Liver (tissue), 9 donors: ENCODE data around the gene TOX2. TPM values are rescaled to one million over a fixed set of nuclear protein-coding genes. Genes with fewer than 3 reads are reported as not detected.

Experiments
- DNase-seq: peaks from one replicate; pipeline ENCODE4 v3.0.0-alpha.2; 2017; ENCODE audit warnings: low spot score
- H3K27ac ChIP-seq, 2 donors: one replicate each; pipeline ENCODE4 v1.7.0; 2013; ENCODE audit warnings: inconsistent platforms in 2 of 2, low read length in 2 of 2, control low read depth in 1 of 2, low read depth in 1 of 2, mild to moderate bottlenecking in 1 of 2
- H3K27me3 ChIP-seq, 4 donors: one replicate each; pipeline versions ENCODE4 v1.6.1 to v1.7.0; 2013; ENCODE audit warnings: low read length in 3 of 4, inconsistent platforms in 1 of 4, mild to moderate bottlenecking in 1 of 4, moderate library complexity in 1 of 4; ENCODE audit not compliant: control insufficient read depth in 4 of 4, insufficient read depth in 4 of 4
- H3K36me3 ChIP-seq, 4 donors: one replicate each; pipeline versions ENCODE4 v1.6.1 to v1.7.0; 2013; ENCODE audit warnings: low read length in 3 of 4, mild to moderate bottlenecking in 3 of 4, low read depth in 1 of 4, moderate library complexity in 1 of 4; ENCODE audit not compliant: control insufficient read depth in 4 of 4, insufficient read depth in 3 of 4
- H3K4me1 ChIP-seq, 4 donors: one replicate each; pipeline versions ENCODE4 v1.6.1 to v1.7.0; 2013; ENCODE audit warnings: low read length in 3 of 4, mild to moderate bottlenecking in 3 of 4, moderate library complexity in 1 of 4; ENCODE audit not compliant: control insufficient read depth in 4 of 4, insufficient read depth in 4 of 4
- H3K4me3 ChIP-seq, 3 donors: one replicate each; pipeline versions ENCODE4 v1.6.1 to v1.7.0; 2013; ENCODE audit warnings: low read length in 3 of 3, control low read depth in 1 of 3, low read depth in 1 of 3, mild to moderate bottlenecking in 1 of 3
- H3K9ac ChIP-seq, 2 donors: one replicate each; pipeline ENCODE4 v1.7.0; 2013; ENCODE audit warnings: low read length in 2 of 2, mild to moderate bottlenecking in 2 of 2, moderate library complexity in 2 of 2, control low read depth in 1 of 2, low read depth in 1 of 2
- H3K9me3 ChIP-seq, 4 donors: one replicate each; pipeline versions ENCODE4 v1.6.1 to v1.7.0; 2013; ENCODE audit warnings: low read length in 3 of 4; ENCODE audit not compliant: control insufficient read depth in 4 of 4
- EGR1 ChIP-seq, 2 donors: IDR thresholded peaks; 2 replicates each; pipeline ENCODE4 v1.6.1; 2016 to 2018; ENCODE audit warnings: antibody characterized with exemption in 2 of 2, low read depth in 2 of 2
- FOXA1 ChIP-seq: IDR thresholded peaks from 2 replicates; pipeline ENCODE4 v1.6.1; 2016; ENCODE audit warnings: antibody characterized with exemption
- FOXA2 ChIP-seq: IDR thresholded peaks from 2 replicates; pipeline ENCODE4 v1.6.1; 2016; ENCODE audit warnings: antibody characterized with exemption
- GABPA ChIP-seq, 2 donors: IDR thresholded peaks in 1 of 2; conservative IDR thresholded peaks in 1 of 2; 2 replicates each; pipeline ENCODE4 v1.6.1; 2016; ENCODE audit warnings: antibody characterized with exemption in 2 of 2, mild to moderate bottlenecking in 1 of 2, moderate library complexity in 1 of 2
- HNF4A ChIP-seq, 2 donors: conservative IDR thresholded peaks; 2 replicates each; pipeline ENCODE4 v1.6.1; 2016; ENCODE audit warnings: antibody characterized with exemption in 2 of 2, mild to moderate bottlenecking in 2 of 2
- HNF4G ChIP-seq: IDR thresholded peaks from 2 replicates; pipeline ENCODE4 v1.6.1; 2016; ENCODE audit warnings: antibody characterized with exemption
- JUND ChIP-seq, 2 donors: IDR thresholded peaks; 2 replicates each; pipeline ENCODE4 v1.6.1; 2016; ENCODE audit warnings: antibody characterized with exemption in 2 of 2
- NR2F2 ChIP-seq: IDR thresholded peaks from 2 replicates; pipeline ENCODE4 v1.6.1; 2016; ENCODE audit warnings: antibody characterized with exemption
- RAD21 ChIP-seq, 2 donors: IDR thresholded peaks; 2 replicates each; pipeline ENCODE4 v1.6.1; 2016; ENCODE audit warnings: antibody characterized with exemption in 2 of 2, mild to moderate bottlenecking in 2 of 2
- RXRA ChIP-seq, 2 donors: IDR thresholded peaks; 2 replicates each; pipeline ENCODE4 v1.6.1; 2017 to 2018; ENCODE audit warnings: antibody characterized with exemption in 2 of 2, mild to moderate bottlenecking in 1 of 2
- TAF1 ChIP-seq: conservative IDR thresholded peaks from 2 replicates; pipeline ENCODE4 v1.6.1; 2016; ENCODE audit warnings: antibody characterized with exemption, mild to moderate bottlenecking
- YY1 ChIP-seq: IDR thresholded peaks from 2 replicates; pipeline ENCODE4 v1.6.1; 2016; ENCODE audit warnings: antibody characterized with exemption, mild to moderate bottlenecking
- WGBS: extraction: QIAGEN DNeasy Blood & Tissue Kit; methylation state at CpG from one replicate; pipeline ENCODE4 v1.1.7; 2013; 5-methylcytosine and 5-hydroxymethylcytosine counted together
- polyA plus RNA-seq, 2 donors: library from polyadenylated mRNA; stranded (reverse) in 1 of 2; unstranded in 1 of 2; fragments of 200-250 nt in 1 of 2; fragments of >200 nt in 1 of 2; fragmentation: Nextera tagmentation in 1 of 2; extraction: Ambion mirVana in 1 of 2; gene quantifications; one replicate each; pipeline versions ENCODE4 v1.2.1 to v1.2.3, GENCODE V29; 2013 to 2015
- total RNA-seq, 2 donors: library from RNA; depleted of rRNA; stranded (reverse); fragments of >200 nt; gene quantifications; one replicate each; pipeline ENCODE4 v1.2.3, GENCODE V29; 2014
- TF ChIP-seq, protein P1 (sequence below): IDR thresholded peaks from 2 replicates; pipeline ENCODE4 v1.6.1; 2016; ENCODE audit warnings: antibody characterized with exemption, mild to moderate bottlenecking
- TF ChIP-seq, protein P2 (sequence below): IDR thresholded peaks from 2 replicates; pipeline ENCODE4 v1.6.1; 2016; ENCODE audit warnings: antibody characterized with exemption
- TF ChIP-seq, protein P3 (sequence below): IDR thresholded peaks from 2 replicates; pipeline ENCODE4 v1.6.1; 2016; ENCODE audit warnings: antibody characterized with exemption
- TF ChIP-seq, protein P4 (sequence below): IDR thresholded peaks from 2 replicates; pipeline ENCODE4 v1.6.1; 2016; ENCODE audit warnings: antibody characterized with exemption
- TF ChIP-seq, protein P5 (sequence below): fragments of 150-350 bp; IDR thresholded peaks from 2 replicates; pipeline ENCODE4 v1.5.1; 2017; ENCODE audit warnings: improper control_type of control experiment, low read depth, low read length; ENCODE audit not compliant: missing input control
- donor health status: healthy.
- donor health status: healthy.
- donor health status: healthy.
- donor health status: healthy.
- donor health status: healthy.

TOX2 gene
- total and polyA plus RNA-seq, 4 donors: 0.33 to 2.7 (median 1.4) TPM

DNA sequence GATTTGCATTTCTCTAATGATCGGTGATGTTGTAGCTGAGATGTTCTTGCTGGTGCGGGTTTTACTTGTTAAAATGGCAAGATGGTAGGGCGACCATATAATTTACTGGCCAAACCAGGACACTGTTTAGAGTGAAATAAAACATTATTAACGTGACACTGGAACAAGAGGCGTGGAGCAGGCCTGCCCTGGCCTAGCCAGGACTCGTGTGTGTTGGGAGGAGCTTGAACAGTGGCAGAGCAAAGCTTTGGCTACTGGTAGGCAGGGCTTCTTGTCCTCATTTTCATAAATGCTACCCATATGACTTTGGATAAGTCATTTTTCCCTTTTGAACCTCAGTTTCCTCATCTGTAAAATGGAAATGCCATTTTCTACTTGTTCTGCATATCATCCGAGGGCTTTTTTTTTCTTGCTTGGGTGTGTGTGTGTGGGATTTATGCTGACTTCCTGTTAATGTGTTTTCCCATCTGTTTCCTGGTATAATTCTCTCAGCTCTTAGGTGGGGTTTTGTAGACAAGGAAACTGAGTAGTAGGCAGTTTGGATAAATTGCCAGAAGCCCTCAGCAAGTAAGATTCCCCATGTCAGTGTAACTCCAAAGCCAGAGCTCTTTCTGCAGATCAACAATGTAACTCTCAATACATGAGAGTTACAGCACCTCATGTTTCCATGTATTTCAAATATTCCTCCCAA lies 81.7 kb downstream of the TOX2 start:
- WGBS: 83% methylated on average over 7 of the region's 7 CpGs
- no peak overlapping the region for H3K4me3 ChIP-seq
- no peak for DNase-seq
- TF ChIP-seq, protein P1, sequence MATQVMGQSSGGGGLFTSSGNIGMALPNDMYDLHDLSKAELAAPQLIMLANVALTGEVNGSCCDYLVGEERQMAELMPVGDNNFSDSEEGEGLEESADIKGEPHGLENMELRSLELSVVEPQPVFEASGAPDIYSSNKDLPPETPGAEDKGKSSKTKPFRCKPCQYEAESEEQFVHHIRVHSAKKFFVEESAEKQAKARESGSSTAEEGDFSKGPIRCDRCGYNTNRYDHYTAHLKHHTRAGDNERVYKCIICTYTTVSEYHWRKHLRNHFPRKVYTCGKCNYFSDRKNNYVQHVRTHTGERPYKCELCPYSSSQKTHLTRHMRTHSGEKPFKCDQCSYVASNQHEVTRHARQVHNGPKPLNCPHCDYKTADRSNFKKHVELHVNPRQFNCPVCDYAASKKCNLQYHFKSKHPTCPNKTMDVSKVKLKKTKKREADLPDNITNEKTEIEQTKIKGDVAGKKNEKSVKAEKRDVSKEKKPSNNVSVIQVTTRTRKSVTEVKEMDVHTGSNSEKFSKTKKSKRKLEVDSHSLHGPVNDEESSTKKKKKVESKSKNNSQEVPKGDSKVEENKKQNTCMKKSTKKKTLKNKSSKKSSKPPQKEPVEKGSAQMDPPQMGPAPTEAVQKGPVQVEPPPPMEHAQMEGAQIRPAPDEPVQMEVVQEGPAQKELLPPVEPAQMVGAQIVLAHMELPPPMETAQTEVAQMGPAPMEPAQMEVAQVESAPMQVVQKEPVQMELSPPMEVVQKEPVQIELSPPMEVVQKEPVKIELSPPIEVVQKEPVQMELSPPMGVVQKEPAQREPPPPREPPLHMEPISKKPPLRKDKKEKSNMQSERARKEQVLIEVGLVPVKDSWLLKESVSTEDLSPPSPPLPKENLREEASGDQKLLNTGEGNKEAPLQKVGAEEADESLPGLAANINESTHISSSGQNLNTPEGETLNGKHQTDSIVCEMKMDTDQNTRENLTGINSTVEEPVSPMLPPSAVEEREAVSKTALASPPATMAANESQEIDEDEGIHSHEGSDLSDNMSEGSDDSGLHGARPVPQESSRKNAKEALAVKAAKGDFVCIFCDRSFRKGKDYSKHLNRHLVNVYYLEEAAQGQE: no peak
- TF ChIP-seq FOXA1: no peak
- TF ChIP-seq HNF4A (conservative IDR thresholded peaks at IDR 0.05): no peak
- TF ChIP-seq RAD21 (IDR thresholded peaks at IDR 0.05): no peak
- TF ChIP-seq, protein P2, sequence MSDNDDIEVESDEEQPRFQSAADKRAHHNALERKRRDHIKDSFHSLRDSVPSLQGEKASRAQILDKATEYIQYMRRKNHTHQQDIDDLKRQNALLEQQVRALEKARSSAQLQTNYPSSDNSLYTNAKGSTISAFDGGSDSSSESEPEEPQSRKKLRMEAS: no peak
- no peak for TF ChIP-seq JUND (IDR thresholded peaks at IDR 0.05)
- TF ChIP-seq TAF1: no peak
- no peak for TF ChIP-seq RXRA (IDR thresholded peaks at IDR 0.05)
- TF ChIP-seq YY1: no peak
- TF ChIP-seq EGR1 (IDR thresholded peaks at IDR 0.05; ENCODE audit: low read depth in 2 of 2): no peak
- no peak for TF ChIP-seq FOXA2
- TF ChIP-seq, protein P3, sequence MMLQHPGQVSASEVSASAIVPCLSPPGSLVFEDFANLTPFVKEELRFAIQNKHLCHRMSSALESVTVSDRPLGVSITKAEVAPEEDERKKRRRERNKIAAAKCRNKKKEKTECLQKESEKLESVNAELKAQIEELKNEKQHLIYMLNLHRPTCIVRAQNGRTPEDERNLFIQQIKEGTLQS: no peak
- TF ChIP-seq GABPA (IDR thresholded peaks at IDR 0.05 in 1 of 2, conservative IDR thresholded peaks at IDR 0.05 in 1 of 2): no peak
- TF ChIP-seq HNF4G: no peak
- TF ChIP-seq NR2F2: no peak
- TF ChIP-seq, protein P4, sequence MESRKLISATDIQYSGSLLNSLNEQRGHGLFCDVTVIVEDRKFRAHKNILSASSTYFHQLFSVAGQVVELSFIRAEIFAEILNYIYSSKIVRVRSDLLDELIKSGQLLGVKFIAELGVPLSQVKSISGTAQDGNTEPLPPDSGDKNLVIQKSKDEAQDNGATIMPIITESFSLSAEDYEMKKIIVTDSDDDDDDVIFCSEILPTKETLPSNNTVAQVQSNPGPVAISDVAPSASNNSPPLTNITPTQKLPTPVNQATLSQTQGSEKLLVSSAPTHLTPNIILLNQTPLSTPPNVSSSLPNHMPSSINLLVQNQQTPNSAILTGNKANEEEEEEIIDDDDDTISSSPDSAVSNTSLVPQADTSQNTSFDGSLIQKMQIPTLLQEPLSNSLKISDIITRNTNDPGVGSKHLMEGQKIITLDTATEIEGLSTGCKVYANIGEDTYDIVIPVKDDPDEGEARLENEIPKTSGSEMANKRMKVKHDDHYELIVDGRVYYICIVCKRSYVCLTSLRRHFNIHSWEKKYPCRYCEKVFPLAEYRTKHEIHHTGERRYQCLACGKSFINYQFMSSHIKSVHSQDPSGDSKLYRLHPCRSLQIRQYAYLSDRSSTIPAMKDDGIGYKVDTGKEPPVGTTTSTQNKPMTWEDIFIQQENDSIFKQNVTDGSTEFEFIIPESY: no peak
- TF ChIP-seq, protein P5, sequence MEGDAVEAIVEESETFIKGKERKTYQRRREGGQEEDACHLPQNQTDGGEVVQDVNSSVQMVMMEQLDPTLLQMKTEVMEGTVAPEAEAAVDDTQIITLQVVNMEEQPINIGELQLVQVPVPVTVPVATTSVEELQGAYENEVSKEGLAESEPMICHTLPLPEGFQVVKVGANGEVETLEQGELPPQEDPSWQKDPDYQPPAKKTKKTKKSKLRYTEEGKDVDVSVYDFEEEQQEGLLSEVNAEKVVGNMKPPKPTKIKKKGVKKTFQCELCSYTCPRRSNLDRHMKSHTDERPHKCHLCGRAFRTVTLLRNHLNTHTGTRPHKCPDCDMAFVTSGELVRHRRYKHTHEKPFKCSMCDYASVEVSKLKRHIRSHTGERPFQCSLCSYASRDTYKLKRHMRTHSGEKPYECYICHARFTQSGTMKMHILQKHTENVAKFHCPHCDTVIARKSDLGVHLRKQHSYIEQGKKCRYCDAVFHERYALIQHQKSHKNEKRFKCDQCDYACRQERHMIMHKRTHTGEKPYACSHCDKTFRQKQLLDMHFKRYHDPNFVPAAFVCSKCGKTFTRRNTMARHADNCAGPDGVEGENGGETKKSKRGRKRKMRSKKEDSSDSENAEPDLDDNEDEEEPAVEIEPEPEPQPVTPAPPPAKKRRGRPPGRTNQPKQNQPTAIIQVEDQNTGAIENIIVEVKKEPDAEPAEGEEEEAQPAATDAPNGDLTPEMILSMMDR: no peak
- no peak overlapping the region for H3K9ac ChIP-seq
- no peaks in the 10 kb centered on the region for H3K36me3 ChIP-seq
- no peaks in the 10 kb centered on the region for H3K9me3 ChIP-seq
- peaks cover 0 to 2% (median 0%) of the 10 kb centered on the region in 4 donors for H3K27me3 ChIP-seq
- no peaks in the 10 kb centered on the region for H3K4me1 ChIP-seq
- no peak overlapping the region for H3K27ac ChIP-seq
